GM20000 (cell line): ENCODE measurements around the gene ASS1.

Experiments used
- DNase-seq: peaks from one replicate; pipeline ENCODE4 v3.0.0; 2012; ENCODE audit warnings: low spot score
- CTCF ChIP-seq: IDR thresholded peaks from 2 replicates; pipeline ENCODE4 v1.5.1; 2012; ENCODE audit warnings: mild to moderate bottlenecking, control low read depth; ENCODE audit errors: extremely low read depth, missing control alignments

Gene ASS1

GRCh38 chr9:130426883-130427282 lies 17.9 kb upstream of the ASS1 start:
- TF ChIP-seq CTCF, result no peak
- no peak for DNase-seq

- no peak for TF ChIP-seq CTCF
- no peak for DNase-seq
These were observed 17.4 kb upstream of the ASS1 start for GRCh38 chr9:130427326-130427725.

- TF ChIP-seq CTCF, result no peak
- no peak for DNase-seq
These were observed 16.6 kb upstream of the ASS1 start for GRCh38 chr9:130428086-130428665.

- TF ChIP-seq CTCF, result no peak
- DNase-seq, result no peak
These were observed 15.4 kb upstream of the ASS1 start for GRCh38 chr9:130429381-130429780.

GRCh38 chr9:130429831-130430230 lies 14.9 kb upstream of the ASS1 start:
- DNase-seq, result no peak

GRCh38 chr9:130430232-130430631 lies 14.5 kb upstream of the ASS1 start:
- DNase-seq, result no peak
- TF ChIP-seq CTCF, result no peak

More at GRCh38 chr9:130429831-130430230, 14.9 kb upstream of the ASS1 start:
- TF ChIP-seq CTCF, result no peak

GRCh38 chr9:130430734-130431535 lies 13.8 kb upstream of the ASS1 start:
- no peak for DNase-seq
- TF ChIP-seq CTCF, result no peak
